SK-N-MC (cell line): ENCODE data around the gene SPATA2.

ENCODE experiments used
- EZH2 ChIP-seq: fragments of 200-600 bp; sonication (generic); IDR thresholded peaks from one replicate; pipeline ENCODE4 v1.6.1; 2017; ENCODE audit warnings: antibody characterized with exemption
- FOXP2 ChIP-seq: optimal IDR thresholded peaks from 2 replicates; pipeline ENCODE3; 2011; ENCODE audit warnings: mild to moderate bottlenecking, moderate library complexity; ENCODE audit not compliant: insufficient read depth; ENCODE audit errors: extremely low read length, control extremely low read depth
- POLR2AphosphoS5 ChIP-seq: IDR thresholded peaks from 2 replicates; pipeline ENCODE4 v1.6.1; 2012; ENCODE audit warnings: mild to moderate bottlenecking, low read depth, low read length, borderline replicate concordance

- TF ChIP-seq EZH2: no peak
- no peak for TF ChIP-seq POLR2AphosphoS5
- no peak for TF ChIP-seq FOXP2
These were observed 21.3 kb downstream of the SPATA2 start for GRCh38 chr20:49894073-49894470.
